ENCODE data around the gene RBM45.

- TF ChIP-seq CTCF (IDR thresholded peaks at IDR 0.05; ENCODE audit: poor library complexity) (no peak), EZH2phosphoT487 (IDR thresholded peaks at IDR 0.05; ENCODE audit: low read depth, severe bottlenecking, unreplicated experiment) (no peak), EZH2 (IDR thresholded peaks at IDR 0.05; ENCODE audit: borderline replicate concordance) (no peak)
These were observed 6.7 kb upstream of the RBM45 start for GRCh38 chr2:178105566-178105965.

All from hepatocyte (in vitro differentiated cells).